ENCODE measurements around the gene REC114.
A peak's percentile ranks its signal among the peaks of the same experiment; 100 is the strongest.

The REC114 gene

GRCh38 chr15:73593304-73594074, 150.5 kb downstream of the REC114 start:
- DNase-seq = no peak
- in situ Hi-C loops (cut with HindIII; ENCODE audit: low pct_ligation_motif_present, low pct_unique_long_range_greater_than_20kb, low sequenced_read_pairs) = no loop called here

- in situ Hi-C loops (cut with HindIII; ENCODE audit: low pct_ligation_motif_present, low pct_unique_long_range_greater_than_20kb, low sequenced_read_pairs) = no loop called here
- no peak for DNase-seq
These were observed 151.1 kb downstream of the REC114 start for GRCh38 chr15:73594109-73594508.

- DNase-seq = no peak
- in situ Hi-C loops (cut with HindIII; ENCODE audit: low pct_ligation_motif_present, low pct_unique_long_range_greater_than_20kb, low sequenced_read_pairs) = no loop called here
These were observed 153.2 kb downstream of the REC114 start for GRCh38 chr15:73596174-73596573.

GRCh38 chr15:73597036-73597638, 154.2 kb downstream of the REC114 start:
- in situ Hi-C loops (cut with HindIII; ENCODE audit: low pct_ligation_motif_present, low pct_unique_long_range_greater_than_20kb, low sequenced_read_pairs) = no loop called here
- no peak for DNase-seq

DNA sequence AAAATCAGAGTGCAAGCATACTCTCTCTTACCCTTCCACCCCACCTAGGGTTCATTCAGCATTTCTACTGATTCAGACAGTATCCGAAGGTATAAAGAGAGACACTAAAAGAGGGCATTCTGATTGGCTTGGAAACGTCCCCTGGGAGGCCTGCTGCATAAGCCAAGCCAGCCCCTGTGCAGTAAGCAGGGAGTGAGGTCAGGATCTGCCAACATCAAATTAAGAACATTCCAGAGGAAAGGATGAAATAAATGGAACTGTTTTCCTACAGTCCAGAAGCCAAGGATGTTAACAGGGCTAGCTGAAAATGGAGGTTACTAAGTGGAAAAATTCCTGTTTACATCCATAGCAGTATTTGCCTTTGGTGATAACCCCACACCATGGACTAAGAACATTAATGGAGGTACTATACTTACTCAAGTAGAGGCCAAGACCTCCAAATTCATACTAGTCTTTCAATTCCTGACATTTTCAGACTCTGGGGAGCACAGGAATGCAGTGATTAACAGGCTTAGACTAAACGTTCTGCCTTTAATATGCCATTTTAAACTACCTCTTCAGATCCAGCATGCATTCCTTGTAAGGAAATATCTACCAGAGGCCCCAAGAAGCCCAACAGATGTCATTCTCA, 155.7 kb downstream of the REC114 start:
- in situ Hi-C loops (cut with HindIII; ENCODE audit: low pct_ligation_motif_present, low pct_unique_long_range_greater_than_20kb, low sequenced_read_pairs) = no loop called here

DNA sequence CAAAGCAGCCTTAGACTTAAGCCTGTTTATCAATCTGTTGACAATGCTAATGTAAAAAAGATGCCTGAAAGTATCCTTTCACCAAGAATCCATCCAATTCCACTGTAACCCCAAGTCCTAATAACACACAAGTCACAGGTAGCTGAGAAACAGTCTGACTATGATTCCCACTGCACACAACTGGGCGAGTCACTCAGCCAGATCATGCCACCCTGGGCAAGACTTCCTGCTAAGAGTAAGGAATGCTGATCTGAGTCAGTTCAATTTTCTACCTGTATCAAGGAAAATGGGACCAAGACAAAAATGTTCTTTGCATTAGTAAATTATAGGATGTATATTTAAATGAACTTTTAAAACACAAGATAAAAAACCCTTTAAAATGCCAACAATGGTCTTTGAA, 157.0 kb downstream of the REC114 start:
- peak; percentile 57 for DNase-seq
- in situ Hi-C loops (cut with HindIII; ENCODE audit: low pct_ligation_motif_present, low pct_unique_long_range_greater_than_20kb, low sequenced_read_pairs) = no loop called here

More for the DNA sequence above, 155.7 kb downstream of the REC114 start:
- no peak for DNase-seq

DNA sequence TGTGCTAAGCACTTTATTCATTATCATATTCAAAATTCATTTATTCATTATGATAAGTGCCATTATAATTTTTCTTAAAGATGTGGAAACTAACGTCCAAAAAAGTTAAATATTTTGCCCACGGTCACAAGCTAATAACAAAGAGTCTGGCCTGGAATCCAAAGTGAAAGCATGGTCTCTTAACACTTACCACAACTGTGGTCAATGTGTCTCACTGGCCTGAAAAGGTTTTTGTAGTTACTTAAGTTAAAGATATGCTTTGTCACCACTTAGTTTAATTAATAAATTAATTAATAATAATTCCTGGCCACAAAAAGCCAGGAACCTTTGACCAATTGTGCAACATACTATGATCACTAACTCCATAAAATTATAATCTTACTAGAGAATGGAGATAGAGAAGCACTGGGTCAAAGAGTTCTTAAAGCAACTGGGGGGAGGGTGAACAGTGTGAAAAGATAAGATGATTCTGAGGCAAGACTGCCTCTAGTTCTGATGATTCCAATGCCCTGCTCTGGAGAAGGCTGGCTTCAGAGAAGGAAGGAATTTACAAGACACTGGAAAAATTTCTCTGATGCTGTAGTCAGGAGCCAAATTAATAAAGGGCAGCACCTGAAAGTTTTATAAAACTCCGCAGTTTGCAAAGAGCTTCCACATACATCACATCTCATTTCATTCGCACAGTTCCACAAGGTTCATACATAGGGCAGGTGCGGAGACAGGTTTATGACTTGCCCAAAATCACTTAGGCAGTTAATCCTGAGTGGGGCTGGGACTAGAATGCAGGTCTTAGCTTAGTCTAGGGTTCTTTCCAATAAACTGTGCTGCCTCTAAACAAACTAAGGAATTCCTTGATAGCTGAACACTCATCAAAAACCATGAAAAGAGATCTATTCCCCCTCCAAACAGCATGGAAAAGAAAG, 157.7 kb downstream of the REC114 start:
- no peak for DNase-seq
- in situ Hi-C loops (cut with HindIII; ENCODE audit: low pct_ligation_motif_present, low pct_unique_long_range_greater_than_20kb, low sequenced_read_pairs) = no loop called here

DNA sequence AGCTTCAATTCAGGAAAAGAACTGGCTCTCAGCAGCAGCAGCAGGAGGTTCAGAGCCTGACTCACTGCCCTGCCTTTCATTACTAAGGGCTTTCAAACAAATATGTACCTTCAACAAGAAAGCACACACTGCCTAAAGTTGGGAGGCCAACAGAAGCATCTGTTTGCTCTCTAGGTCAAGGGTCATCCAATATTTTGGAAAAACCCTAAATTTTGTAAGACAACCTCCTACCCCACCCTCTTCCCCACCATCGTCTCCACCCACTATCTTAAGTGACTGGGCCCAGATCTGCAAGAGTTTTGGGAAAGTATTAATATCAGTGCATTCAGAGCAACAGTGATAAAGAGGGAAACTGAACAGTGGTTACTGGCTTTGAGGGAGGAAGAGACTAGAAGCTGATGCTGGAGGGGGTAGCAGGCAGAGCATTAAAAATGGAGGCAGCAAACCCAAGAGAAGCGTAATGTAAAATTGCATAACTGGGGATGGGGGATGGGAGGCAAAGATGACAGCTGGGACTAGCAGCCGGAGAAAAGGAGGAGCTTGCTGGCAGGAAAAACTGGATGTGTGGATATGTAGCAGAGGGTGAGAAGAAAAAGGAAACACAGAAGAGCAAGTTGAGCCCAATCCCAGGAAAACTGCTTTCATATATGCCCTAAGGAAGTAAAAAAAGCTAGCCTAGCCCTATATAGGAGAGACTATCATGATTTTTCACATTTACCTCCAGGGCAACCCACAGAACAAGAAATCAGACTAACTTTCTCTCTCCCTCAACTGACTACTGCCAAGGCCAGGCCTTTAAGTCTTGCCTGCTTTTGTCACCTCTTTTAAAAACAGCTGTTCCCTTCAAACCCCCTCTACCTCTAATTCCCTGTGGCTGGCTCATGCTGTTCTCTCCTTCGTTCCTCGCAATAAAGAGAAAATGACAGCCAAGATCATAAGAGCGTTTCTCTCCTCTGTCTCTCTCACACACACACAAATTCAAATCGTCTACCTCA, 158.8 kb downstream of the REC114 start:
- in situ Hi-C loops (cut with HindIII; ENCODE audit: low pct_ligation_motif_present, low pct_unique_long_range_greater_than_20kb, low sequenced_read_pairs) = no loop called here
- DNase-seq = peak; percentile 5

GRCh38 chr15:73602446-73602843, 159.5 kb downstream of the REC114 start:
- DNase-seq = no peak
- in situ Hi-C loops (cut with HindIII; ENCODE audit: low pct_ligation_motif_present, low pct_unique_long_range_greater_than_20kb, low sequenced_read_pairs) = no loop called here

- in situ Hi-C loops (cut with HindIII; ENCODE audit: low pct_ligation_motif_present, low pct_unique_long_range_greater_than_20kb, low sequenced_read_pairs) = no loop called here
- no peak for DNase-seq
These were observed 160.0 kb downstream of the REC114 start for GRCh38 chr15:73602992-73603391.

- DNase-seq = no peak
- in situ Hi-C loops (cut with HindIII; ENCODE audit: low pct_ligation_motif_present, low pct_unique_long_range_greater_than_20kb, low sequenced_read_pairs) = no loop called here
These were observed 161.5 kb downstream of the REC114 start for GRCh38 chr15:73604477-73604876.

GRCh38 chr15:73605759-73606436, 162.9 kb downstream of the REC114 start:
- in situ Hi-C loops (cut with HindIII; ENCODE audit: low pct_ligation_motif_present, low pct_unique_long_range_greater_than_20kb, low sequenced_read_pairs) = no loop called here
- no peak for DNase-seq

DNA sequence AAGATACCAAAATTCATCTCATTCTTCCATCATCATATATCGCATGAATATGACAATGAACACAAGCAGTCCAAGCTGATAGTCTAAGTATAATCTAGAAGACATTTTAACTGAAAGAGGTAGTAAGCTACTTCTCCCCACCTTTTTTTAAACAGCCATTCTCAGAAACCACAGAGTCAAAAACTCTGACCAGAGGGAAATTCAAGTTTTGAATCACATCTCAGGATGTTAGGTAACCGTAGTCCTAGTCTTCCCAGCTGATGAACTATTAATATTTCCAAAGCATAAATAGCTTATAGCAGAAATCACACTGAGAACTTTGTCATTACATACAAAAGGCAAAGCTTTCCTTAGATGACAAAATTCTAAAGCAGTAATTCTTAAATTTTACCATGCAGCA, 164.4 kb downstream of the REC114 start:
- in situ Hi-C loops (cut with HindIII; ENCODE audit: low pct_ligation_motif_present, low pct_unique_long_range_greater_than_20kb, low sequenced_read_pairs) = no loop called here
- no peak for DNase-seq

- no peak for DNase-seq
- in situ Hi-C loops (cut with HindIII; ENCODE audit: low pct_ligation_motif_present, low pct_unique_long_range_greater_than_20kb, low sequenced_read_pairs) = no loop called here
These were observed 164.9 kb downstream of the REC114 start for GRCh38 chr15:73607843-73608242.

GRCh38 chr15:73608475-73608874, 165.5 kb downstream of the REC114 start:
- in situ Hi-C loops (cut with HindIII; ENCODE audit: low pct_ligation_motif_present, low pct_unique_long_range_greater_than_20kb, low sequenced_read_pairs) = no loop called here
- no peak for DNase-seq

- DNase-seq = no peak
- in situ Hi-C loops (cut with HindIII; ENCODE audit: low pct_ligation_motif_present, low pct_unique_long_range_greater_than_20kb, low sequenced_read_pairs) = no loop called here
These were observed 166.0 kb downstream of the REC114 start for GRCh38 chr15:73608941-73609340.

Data from ACHN (cell line).